C4-2B (cell line): ENCODE measurements around the gene FBXL17.

Experiments
- H3K27ac ChIP-seq: fragments of 450-650 bp; 2 replicates; pipeline ENCODE4 v1.5.1; 2017
- ZFX ChIP-seq: fragments of 450-650 bp; IDR thresholded peaks from 2 replicates; pipeline ENCODE4 v1.6.1; 2017
- TF ChIP-seq, protein P1 (sequence below): fragments of 450-650 bp; conservative IDR thresholded peaks from 2 replicates; pipeline ENCODE4 v1.5.1; 2017; ENCODE audit warnings: mild to moderate bottlenecking

Gene FBXL17

DNA sequence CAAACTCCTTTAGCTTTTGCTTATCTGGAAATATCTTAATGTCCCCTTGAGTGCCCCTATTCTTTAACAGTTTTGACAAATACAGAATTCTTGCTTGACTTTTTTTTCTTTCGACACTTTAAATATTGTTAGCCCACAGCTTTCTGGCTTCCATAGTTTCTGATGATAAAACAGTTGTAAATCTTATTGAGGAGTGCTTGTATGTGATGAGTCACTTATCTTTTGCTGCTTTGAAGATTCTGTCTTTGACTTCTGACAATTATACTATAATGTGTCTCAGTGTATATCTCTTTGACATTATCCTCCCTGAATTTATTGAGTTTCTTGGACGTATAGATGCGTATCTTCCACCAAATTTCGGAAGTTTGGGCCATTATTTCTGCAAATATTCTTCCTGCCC, 21.6 kb downstream of the FBXL17 start:
- H3K27ac ChIP-seq, result no peak overlapping the region
- no peak for TF ChIP-seq ZFX

DNA sequence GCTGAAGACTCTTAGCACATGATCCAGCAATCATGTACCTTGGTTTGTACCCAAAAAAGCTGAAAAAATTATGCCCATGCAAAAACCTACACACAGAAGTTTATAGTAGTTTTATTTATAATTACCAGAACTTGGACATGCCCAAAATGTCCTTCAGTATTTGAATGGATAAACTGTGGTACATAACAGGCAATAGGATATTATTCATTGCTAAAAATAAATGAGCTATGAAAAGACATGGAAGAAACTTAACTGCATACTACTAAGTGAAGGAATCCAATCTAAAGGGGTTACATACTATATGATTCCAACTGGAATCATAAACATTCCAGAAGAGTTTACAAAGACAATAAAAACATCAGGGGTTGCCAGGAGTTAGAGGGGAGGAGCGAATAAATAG, 25.6 kb downstream of the FBXL17 start:
- TF ChIP-seq, protein P1, sequence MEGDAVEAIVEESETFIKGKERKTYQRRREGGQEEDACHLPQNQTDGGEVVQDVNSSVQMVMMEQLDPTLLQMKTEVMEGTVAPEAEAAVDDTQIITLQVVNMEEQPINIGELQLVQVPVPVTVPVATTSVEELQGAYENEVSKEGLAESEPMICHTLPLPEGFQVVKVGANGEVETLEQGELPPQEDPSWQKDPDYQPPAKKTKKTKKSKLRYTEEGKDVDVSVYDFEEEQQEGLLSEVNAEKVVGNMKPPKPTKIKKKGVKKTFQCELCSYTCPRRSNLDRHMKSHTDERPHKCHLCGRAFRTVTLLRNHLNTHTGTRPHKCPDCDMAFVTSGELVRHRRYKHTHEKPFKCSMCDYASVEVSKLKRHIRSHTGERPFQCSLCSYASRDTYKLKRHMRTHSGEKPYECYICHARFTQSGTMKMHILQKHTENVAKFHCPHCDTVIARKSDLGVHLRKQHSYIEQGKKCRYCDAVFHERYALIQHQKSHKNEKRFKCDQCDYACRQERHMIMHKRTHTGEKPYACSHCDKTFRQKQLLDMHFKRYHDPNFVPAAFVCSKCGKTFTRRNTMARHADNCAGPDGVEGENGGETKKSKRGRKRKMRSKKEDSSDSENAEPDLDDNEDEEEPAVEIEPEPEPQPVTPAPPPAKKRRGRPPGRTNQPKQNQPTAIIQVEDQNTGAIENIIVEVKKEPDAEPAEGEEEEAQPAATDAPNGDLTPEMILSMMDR, result no peak
- no peak for TF ChIP-seq ZFX
- no peak overlapping the region for H3K27ac ChIP-seq

DNA sequence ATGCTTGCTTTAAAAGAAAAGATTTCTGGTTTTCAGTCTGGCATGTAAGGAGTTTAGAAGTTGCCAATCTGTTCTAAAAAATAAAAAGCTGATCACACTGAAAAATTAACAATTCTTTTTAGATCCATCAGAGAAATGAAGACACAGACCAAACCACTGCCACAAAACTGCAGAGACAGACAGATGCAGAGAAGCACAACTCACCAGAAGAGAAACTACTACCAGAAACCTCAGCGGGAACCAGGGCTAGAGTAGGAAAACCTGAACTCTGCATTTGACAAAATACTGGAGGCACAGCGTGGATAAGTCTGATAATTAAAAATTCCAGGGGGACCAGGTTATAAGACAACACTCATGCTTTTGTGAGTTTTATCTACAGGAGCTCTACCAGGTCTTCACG, 28.8 kb downstream of the FBXL17 start:
- TF ChIP-seq, protein P1, result no peak
- TF ChIP-seq ZFX, result no peak

DNA sequence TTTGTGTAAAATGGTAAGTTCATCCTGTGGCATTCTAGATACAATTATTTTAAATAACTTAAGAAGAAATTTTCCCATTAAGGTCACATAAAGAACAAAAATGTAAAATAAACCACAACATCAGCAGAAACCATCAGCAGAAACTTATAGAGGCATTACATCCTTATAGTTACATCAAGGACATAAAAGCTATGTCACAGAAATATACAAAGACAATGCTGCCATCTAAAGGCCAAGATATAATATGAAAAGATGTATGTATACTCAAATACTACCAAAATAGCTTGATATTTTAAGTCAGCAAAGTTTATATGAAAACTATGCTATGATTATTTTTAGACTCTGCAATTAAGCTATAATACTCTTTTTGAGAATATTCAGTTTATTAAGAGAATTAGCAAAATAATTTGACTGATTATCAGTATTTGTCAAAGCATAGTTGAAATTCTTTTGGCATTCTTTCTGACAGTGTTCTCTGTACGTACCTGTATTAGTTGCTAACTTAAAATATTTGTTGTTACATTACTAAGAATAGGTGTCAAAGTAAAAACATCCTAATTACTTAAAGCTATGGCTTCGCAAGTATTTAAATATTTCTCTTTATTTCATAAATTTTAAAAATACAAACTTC, 36.2 kb downstream of the FBXL17 start:
- no peak for TF ChIP-seq ZFX
- TF ChIP-seq, protein P1, result peak; percentile 66
- H3K27ac ChIP-seq, result no peak overlapping the region

More for the DNA sequence above, 28.8 kb downstream of the FBXL17 start:
- no peak overlapping the region for H3K27ac ChIP-seq

DNA sequence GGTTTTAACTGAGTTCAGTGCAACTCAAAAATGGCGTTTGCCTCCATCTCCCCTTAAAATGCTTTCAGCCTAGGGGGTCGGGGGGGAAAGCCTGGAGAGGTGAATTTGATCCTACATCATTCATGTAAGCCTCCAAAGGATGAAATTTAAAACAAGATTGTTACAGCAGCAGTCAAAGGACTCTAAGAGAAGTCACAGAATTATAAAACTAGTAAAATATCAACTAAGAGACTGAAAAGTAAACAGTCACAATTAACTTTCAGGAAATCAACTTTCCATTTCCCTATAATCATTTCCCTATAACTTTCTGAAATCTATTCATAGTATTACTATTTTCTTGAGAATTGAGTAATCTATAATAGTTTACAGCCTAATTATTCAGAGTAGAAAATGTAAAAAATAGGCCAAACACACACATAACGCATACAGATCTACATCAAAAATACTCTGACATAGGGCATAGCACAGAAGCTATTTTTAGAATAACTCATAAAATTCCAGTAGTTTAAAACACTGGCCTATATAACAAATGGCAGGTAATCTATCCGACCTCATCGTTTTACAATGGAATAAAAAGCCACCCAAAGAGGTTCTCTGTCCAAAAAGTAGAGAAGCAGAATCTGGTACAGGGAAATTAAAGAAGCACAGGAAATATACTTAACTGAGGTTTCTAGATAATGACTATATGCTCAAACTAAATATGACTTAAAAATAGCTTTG, 37.6 kb downstream of the FBXL17 start:
- no peak for TF ChIP-seq ZFX
- TF ChIP-seq, protein P1, result no peak

DNA sequence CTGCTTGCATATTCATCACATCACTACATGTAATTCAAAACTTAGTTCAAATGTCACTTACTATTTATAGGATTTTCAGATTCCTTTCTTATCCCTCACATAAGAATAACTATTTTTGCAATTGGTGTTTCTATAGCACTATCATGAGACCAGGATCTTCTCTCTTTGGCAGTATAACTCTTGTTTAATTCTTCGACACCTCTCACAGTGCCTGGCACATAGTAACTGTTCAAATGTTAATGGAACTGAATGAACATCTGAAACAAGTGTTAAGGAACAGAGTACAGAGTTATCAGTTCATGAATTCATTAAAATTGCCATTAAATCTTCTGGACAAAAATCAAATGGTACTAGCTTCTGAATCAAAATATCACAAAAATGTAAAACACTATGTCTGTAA, 40.0 kb downstream of the FBXL17 start:
- no peak overlapping the region for H3K27ac ChIP-seq
- no peak for TF ChIP-seq ZFX
- TF ChIP-seq, protein P1, result no peak

More for the DNA sequence above, 37.6 kb downstream of the FBXL17 start:
- peak overlapping the region; percentile 72 for H3K27ac ChIP-seq

DNA sequence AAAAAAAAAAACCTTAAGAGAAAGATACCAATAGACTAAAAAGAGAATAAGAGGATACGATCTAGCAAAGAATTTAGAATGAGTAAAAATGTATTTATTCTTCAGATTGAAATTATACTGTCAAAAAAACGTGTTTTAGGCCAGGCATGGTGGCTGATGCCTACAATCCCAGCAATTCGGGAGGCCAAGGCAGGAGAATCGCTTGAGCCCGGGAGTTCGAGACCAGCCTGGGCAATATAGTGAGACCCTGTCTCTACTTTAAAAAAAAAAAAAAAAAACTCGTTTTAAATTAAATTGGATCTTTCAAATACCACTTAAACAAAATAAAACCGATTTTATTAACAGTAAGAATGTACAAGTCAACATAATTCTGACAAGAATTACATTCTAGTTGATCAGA, 41.8 kb downstream of the FBXL17 start:
- TF ChIP-seq, protein P1, result no peak
- no peak for TF ChIP-seq ZFX
- H3K27ac ChIP-seq, result peak overlapping the region; percentile 22; the same call in 1 of the 2 replicates
